Skeletal muscle satellite cell (primary cell): ENCODE data around the gene TOP3B.

Experiments
- H3K27me3 ChIP-seq: 2 replicates; pipeline ENCODE4 v1.7.0; 2013; ENCODE audit warnings: low read length; ENCODE audit not compliant: control insufficient read depth, insufficient read depth
- H3K36me3 ChIP-seq: 2 replicates; pipeline ENCODE4 v1.7.0; 2013; ENCODE audit warnings: mild to moderate bottlenecking, control low read depth, low read length; ENCODE audit not compliant: insufficient read depth
- H3K4me1 ChIP-seq: 2 replicates; pipeline ENCODE4 v1.7.0; 2013; ENCODE audit warnings: low read length; ENCODE audit not compliant: control insufficient read depth, insufficient read depth
- H3K4me2 ChIP-seq: 2 replicates; pipeline ENCODE4 v1.7.0; 2013; ENCODE audit warnings: mild to moderate bottlenecking, low read length
- H3K4me3 ChIP-seq: 2 replicates; pipeline ENCODE4 v1.7.0; 2013; ENCODE audit warnings: low read length
- H3K9ac ChIP-seq: 2 replicates; pipeline ENCODE4 v1.7.0; 2013; ENCODE audit warnings: mild to moderate bottlenecking, low read depth, low read length, moderate library complexity
- H3K9me3 ChIP-seq: replicated peaks from 2 replicates; pipeline ENCODE4 v1.7.0; 2013; ENCODE audit warnings: mild to moderate bottlenecking, control low read depth, low read length

TOP3B gene

DNA sequence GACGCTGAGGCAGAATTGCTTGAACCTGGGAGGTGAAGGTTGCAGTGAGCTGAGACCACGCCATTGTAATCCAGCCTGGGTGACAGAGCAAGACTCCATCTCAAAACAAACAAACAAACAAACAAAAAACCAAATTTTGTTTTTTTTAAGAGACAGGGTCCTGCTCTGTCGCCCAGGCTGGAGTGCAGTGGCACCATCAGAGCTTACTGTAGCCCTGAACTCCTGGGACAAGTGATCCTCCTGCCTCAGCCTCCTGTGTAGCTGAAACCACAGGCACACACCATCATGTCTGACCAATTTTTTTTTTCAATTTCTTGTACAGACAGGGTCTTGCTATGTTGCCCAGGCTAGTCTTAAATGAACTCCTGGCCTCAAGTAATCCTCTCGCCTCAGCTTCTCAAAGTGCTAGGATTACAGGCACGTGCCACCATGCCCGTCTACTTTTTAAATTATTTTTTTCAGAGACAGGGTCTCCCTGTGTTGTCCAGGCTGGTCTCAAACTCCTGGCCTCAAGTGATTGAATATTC lies 16.8 kb downstream of the TOP3B start:
- H3K36me3 ChIP-seq = peaks cover 85% of the 10 kb centered on the region
- no peaks in the 10 kb centered on the region for H3K27me3 ChIP-seq

DNA sequence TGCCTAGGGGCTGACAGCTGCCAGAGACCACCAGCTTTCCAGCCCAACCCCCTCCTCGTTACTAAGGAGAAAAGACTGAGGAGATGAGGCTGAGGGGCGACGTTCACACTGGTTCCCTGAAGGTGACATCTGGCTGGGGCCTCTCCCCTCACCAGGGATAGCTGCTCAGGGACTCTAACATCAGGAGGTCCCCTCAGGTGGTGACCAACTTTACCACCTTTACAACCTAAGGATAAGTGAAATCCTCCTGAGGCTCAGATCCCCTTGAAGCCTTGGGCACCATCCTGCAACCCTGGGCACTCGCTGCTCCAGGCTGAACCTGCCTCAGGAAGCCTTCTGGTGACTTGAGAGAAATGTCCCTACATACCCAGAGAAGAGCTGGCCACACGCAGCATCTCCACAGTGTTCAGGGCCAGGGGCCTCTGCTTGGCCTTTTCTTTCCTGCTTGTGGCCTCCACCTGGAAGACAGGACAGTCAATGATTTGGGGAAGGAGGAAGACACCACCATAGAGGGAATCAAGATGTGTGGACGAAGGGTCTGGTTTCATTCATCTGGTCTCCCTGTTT lies 17.6 kb downstream of the TOP3B start:
- H3K36me3 ChIP-seq = peaks cover 80% of the 10 kb centered on the region
- H3K9ac ChIP-seq = no peak overlapping the region
- H3K4me2 ChIP-seq = no peak overlapping the region
- H3K9me3 ChIP-seq = no peaks in the 10 kb centered on the region
- H3K27me3 ChIP-seq = no peaks in the 10 kb centered on the region
- H3K4me3 ChIP-seq = no peak overlapping the region
- H3K4me1 ChIP-seq = peaks cover 8% of the 10 kb centered on the region

More for the DNA sequence above, 16.8 kb downstream of the TOP3B start:
- H3K4me1 ChIP-seq = peaks cover 8% of the 10 kb centered on the region
- H3K9ac ChIP-seq = no peak overlapping the region
- H3K9me3 ChIP-seq = no peaks in the 10 kb centered on the region
- no peak overlapping the region for H3K4me3 ChIP-seq
- H3K4me2 ChIP-seq = no peak overlapping the region

- H3K36me3 ChIP-seq = peaks cover 79% of the 10 kb centered on the region
Measured at GRCh38 chr22:21964234-21964633, 18.4 kb downstream of the TOP3B start.

DNA sequence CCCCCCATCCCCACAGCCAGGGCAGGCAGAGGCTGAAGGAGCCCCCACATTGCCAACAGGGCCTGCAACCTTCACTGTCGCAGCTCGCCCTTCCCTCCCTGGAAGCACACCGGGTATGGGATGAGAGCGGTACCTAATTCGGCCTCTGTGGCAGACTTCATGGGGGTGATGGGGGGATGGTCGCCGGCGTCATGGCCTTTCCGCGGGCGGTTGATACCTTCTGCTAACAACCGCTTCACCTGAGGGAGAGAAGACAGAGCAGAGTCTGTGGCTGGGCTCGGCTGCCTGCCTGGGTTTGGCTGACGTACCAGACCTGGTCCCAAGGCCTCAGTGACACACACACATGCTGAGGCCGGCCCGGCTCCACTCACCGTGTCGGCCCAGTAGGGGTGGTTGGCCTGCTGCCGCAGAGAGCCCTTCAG lies 18.8 kb downstream of the TOP3B start:
- H3K9ac ChIP-seq = no peak overlapping the region
- no peaks in the 10 kb centered on the region for H3K9me3 ChIP-seq
- H3K4me1 ChIP-seq = peaks cover 8% of the 10 kb centered on the region
- no peak overlapping the region for H3K4me3 ChIP-seq
- no peaks in the 10 kb centered on the region for H3K27me3 ChIP-seq
- H3K4me2 ChIP-seq = no peak overlapping the region
- peaks cover 81% of the 10 kb centered on the region for H3K36me3 ChIP-seq

More at GRCh38 chr22:21964234-21964633, 18.4 kb downstream of the TOP3B start:
- H3K9ac ChIP-seq = no peak overlapping the region
- no peaks in the 10 kb centered on the region for H3K9me3 ChIP-seq
- peaks cover 8% of the 10 kb centered on the region for H3K4me1 ChIP-seq
- H3K27me3 ChIP-seq = no peaks in the 10 kb centered on the region
- H3K4me2 ChIP-seq = no peak overlapping the region
- H3K4me3 ChIP-seq = no peak overlapping the region

GRCh38 chr22:21963286-21963685 lies 19.3 kb downstream of the TOP3B start:
- no peaks in the 10 kb centered on the region for H3K9me3 ChIP-seq
- H3K27me3 ChIP-seq = no peaks in the 10 kb centered on the region
- no peak overlapping the region for H3K4me3 ChIP-seq
- no peak overlapping the region for H3K9ac ChIP-seq
- H3K4me2 ChIP-seq = no peak overlapping the region
- peaks cover 8% of the 10 kb centered on the region for H3K4me1 ChIP-seq
- H3K36me3 ChIP-seq = peaks cover 81% of the 10 kb centered on the region

DNA sequence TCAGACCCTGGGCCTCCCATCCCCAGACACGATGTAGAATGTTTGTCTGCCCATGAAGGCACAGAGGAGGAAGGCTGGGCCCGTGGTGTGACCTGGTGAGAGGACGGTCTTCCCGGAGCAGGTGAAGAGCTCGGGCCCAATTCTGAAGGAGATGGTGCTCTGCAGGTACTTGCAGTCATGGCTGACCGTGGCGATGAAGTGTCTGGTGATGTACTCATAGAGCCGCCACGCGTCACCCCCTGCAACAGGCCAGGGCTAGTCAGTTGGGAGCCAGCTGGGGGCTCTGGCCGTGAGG lies 20.0 kb downstream of the TOP3B start:
- H3K4me3 ChIP-seq = no peak overlapping the region
- H3K36me3 ChIP-seq = peaks cover 74% of the 10 kb centered on the region
- peaks cover 8% of the 10 kb centered on the region for H3K4me1 ChIP-seq
- no peaks in the 10 kb centered on the region for H3K27me3 ChIP-seq
- no peaks in the 10 kb centered on the region for H3K9me3 ChIP-seq
- no peak overlapping the region for H3K4me2 ChIP-seq
- H3K9ac ChIP-seq = no peak overlapping the region

- Histone ChIP-seq H3K9me3 (no peaks in the 10 kb centered on the region), H3K4me2 (no peak overlapping the region), H3K27me3 (no peaks in the 10 kb centered on the region), H3K4me3 (no peak overlapping the region), H3K9ac (no peak overlapping the region), H3K36me3 (peaks cover 69% of the 10 kb centered on the region), H3K4me1 (peaks cover 8% of the 10 kb centered on the region)
Measured at GRCh38 chr22:21961886-21962654, 20.5 kb downstream of the TOP3B start.

DNA sequence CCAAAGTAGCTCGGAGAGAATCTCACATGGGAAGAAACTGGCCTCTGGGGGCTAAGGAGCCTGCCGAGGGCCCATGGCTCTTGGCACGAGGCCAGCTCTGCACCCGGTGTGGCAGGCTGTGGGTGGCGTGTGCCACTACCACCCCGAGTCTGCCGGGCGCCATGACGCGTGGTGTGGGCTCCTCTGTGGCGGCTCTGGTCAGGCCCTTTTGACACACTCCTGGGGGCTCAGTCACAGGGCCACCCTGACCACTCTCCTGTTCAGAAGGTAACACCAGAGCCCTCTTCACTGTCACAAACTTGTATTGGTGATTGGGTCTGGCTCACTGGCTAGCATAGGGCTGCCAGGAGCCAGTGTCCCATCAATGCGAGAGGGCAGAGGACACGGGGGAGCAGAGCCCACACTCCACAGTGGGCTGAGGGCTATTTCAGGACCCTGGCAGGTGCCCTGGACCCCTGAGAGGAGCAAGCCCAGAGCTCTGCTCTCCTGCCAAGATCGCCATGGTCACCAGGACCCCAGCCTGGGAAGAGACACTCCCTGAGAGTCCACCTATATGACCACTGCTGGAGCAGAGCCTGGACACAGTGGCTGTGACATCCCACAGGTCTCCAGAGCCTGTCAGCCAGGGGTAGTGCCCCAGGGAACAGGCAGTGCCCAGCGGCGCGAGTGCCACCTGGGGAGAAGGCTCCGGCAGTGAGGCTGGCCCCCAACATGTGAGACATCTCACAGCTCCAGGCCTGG lies 21.3 kb downstream of the TOP3B start:
- H3K4me1 ChIP-seq = peaks cover 8% of the 10 kb centered on the region
- peaks cover 61% of the 10 kb centered on the region for H3K36me3 ChIP-seq
- no peak overlapping the region for H3K4me2 ChIP-seq
- no peak overlapping the region for H3K4me3 ChIP-seq
- no peaks in the 10 kb centered on the region for H3K27me3 ChIP-seq
- no peak overlapping the region for H3K9ac ChIP-seq
- no peaks in the 10 kb centered on the region for H3K9me3 ChIP-seq

GRCh38 chr22:21960200-21961126 lies 22.1 kb downstream of the TOP3B start:
- Histone ChIP-seq H3K4me1 (peaks cover 8% of the 10 kb centered on the region), H3K36me3 (peaks cover 57% of the 10 kb centered on the region), H3K9me3 (no peaks in the 10 kb centered on the region), H3K27me3 (no peaks in the 10 kb centered on the region), H3K4me2 (no peak overlapping the region), H3K4me3 (no peak overlapping the region), H3K9ac (no peak overlapping the region)

DNA sequence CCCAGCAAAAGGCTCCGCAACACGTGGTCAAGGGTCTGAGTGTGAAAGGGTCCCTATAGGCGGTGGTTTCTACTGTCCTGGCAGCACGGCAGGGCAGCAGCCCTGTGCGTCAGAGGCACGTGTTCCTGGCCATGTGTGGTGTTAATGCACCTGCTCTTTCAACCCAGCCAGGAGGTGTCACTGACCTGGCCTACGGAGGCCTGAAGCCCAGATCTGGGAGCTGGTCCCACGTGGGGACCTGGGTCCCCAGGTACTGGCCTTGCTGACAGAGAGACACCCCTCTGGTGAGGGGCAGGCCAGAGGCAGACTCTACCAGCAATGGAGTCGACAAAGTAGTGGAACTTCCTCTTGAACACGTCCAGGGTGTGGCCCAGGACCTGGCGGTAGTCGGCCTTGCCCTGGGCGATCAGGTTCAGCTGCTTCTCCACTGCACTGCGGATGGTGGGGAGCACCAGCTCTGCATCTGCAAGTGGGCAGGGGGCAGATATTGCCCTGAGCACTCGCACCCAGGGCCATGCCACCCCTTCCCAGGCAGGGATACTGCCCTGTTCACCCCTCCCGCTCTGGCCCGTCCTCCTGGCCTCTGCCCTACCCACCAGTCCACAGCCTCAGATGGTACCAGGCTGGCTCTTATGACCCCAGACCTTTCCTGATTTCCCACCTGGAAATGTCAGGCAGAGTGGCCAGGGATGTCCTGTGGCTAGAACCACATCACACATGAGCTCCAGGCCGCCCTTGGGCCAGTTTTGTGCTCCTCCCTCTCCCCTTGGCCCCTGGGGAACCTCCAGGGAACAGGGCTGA lies 23.1 kb downstream of the TOP3B start:
- H3K9ac ChIP-seq = no peak overlapping the region
- peaks cover 49% of the 10 kb centered on the region for H3K36me3 ChIP-seq
- H3K4me3 ChIP-seq = no peak overlapping the region
- H3K4me1 ChIP-seq = peaks cover 8% of the 10 kb centered on the region
- H3K4me2 ChIP-seq = no peak overlapping the region
- H3K9me3 ChIP-seq = no peaks in the 10 kb centered on the region
- H3K27me3 ChIP-seq = no peaks in the 10 kb centered on the region
